Measurements from ENCODE around the gene ASTN2. TPM values are rescaled to one million over a fixed set of nuclear protein-coding genes. Genes with fewer than 3 reads are reported as not detected.

The ASTN2 gene
- total RNA-seq, 6 experiments from 2014 or later = 0.91 to 3.1 (median 2.5) TPM

GRCh38 chr9:117081641-117082317 is 333.1 kb downstream of the ASTN2 start:
- no peak for DNase-seq

DNA sequence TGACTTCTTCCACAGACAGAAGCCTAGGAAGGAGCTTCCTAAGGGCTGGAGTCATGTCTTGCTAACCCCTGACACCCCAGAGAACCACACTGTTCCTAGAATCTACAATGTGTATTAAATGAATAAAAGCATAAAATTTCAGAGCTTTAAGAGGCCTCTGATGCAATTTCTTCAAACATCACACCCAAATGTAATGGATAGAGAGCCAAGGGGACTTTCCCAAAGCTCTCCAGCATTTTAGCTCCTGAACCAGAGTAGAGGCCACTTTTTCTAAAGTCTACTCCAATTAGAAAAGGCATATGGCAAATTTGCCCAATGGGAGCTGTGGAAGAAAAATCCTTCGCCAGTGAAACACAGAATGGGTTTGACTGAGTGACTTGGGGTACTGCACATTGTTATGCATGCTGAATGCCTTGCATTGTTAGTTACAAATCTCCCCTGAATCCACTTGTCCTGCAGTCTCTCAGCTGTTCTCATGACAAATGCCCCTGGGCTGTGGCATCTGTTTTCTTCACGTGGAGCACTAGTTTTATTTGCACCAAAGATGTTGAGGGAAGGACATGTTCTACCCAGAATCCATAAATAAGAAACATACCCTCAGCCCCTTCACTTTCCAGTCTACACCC is 334.0 kb downstream of the ASTN2 start:
- 40% methylated on average over 2 of the region's 2 CpGs for WGBS (ENCODE audit: insufficient coverage, low coverage, low lambda C conversion rate, missing lambda C conversion rate)
- Histone ChIP-seq H3K9me3 (no peaks in the 10 kb centered on the region), H3K4me1 (no peaks in the 10 kb centered on the region), H3K27me3 (no peaks in the 10 kb centered on the region), H3K4me3 (no peak overlapping the region), H3K27ac (no peak overlapping the region), H3K36me3 (no peaks in the 10 kb centered on the region)
- intact Hi-C loops (cut with DNase I) = no loop called here
- TF ChIP-seq, protein P1, sequence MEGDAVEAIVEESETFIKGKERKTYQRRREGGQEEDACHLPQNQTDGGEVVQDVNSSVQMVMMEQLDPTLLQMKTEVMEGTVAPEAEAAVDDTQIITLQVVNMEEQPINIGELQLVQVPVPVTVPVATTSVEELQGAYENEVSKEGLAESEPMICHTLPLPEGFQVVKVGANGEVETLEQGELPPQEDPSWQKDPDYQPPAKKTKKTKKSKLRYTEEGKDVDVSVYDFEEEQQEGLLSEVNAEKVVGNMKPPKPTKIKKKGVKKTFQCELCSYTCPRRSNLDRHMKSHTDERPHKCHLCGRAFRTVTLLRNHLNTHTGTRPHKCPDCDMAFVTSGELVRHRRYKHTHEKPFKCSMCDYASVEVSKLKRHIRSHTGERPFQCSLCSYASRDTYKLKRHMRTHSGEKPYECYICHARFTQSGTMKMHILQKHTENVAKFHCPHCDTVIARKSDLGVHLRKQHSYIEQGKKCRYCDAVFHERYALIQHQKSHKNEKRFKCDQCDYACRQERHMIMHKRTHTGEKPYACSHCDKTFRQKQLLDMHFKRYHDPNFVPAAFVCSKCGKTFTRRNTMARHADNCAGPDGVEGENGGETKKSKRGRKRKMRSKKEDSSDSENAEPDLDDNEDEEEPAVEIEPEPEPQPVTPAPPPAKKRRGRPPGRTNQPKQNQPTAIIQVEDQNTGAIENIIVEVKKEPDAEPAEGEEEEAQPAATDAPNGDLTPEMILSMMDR (IDR thresholded peaks at IDR 0.05) = no peak
- TF ChIP-seq POLR2A (IDR thresholded peaks at IDR 0.05) = no peak
- no peak for ATAC-seq
- DNase-seq = no peak

More at GRCh38 chr9:117081641-117082317, 333.1 kb downstream of the ASTN2 start:
- TF ChIP-seq, protein P1 (IDR thresholded peaks at IDR 0.05) = no peak
- no peak for TF ChIP-seq POLR2A (IDR thresholded peaks at IDR 0.05)
- H3K36me3 ChIP-seq = no peaks in the 10 kb centered on the region
- WGBS (ENCODE audit: insufficient coverage, low coverage, low lambda C conversion rate, missing lambda C conversion rate) = 8% methylated on average over 4 of the region's 5 CpGs
- intact Hi-C loops (cut with DNase I) = no loop called here
- no peak overlapping the region for H3K27ac ChIP-seq
- no peak for ATAC-seq
- H3K4me1 ChIP-seq = no peaks in the 10 kb centered on the region
- no peaks in the 10 kb centered on the region for H3K9me3 ChIP-seq
- H3K4me3 ChIP-seq = no peak overlapping the region
- H3K27me3 ChIP-seq = no peaks in the 10 kb centered on the region

DNA sequence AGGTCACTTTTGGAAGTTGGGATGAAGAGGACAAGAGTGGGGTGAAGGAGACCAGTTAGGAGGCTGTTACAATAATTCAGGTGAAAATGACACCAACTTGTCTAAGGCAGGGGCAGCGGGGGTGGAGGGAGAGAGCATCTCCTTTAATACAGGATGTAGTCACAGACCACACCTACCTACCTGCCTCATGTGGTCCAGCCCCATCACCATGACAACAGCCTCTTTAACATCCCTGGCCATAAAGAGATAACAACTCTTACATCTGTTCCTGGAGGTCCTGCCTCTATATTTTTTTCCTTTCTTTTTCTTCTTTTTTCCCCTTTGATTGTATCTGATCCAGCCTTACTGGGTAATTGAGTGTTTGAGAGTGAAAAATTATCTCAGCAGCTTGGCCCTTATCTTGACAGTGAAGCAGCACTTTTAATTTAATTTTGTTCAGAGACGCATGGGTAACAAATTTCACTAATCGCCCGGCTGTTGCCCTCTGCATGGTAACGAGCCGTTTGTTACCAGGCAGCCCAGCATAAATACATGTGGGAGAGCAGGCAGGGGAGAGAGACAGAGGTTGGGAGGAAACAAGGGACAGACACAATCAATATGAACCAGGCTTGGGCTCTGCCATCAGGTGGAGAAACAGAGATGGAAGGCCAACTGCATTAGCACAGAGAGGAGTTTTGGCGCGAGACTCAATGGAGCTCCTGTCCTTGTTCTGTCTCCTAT is 338.1 kb downstream of the ASTN2 start:
- Histone ChIP-seq H3K4me1 (no peaks in the 10 kb centered on the region), H3K9me3 (no peaks in the 10 kb centered on the region), H3K27ac (no peak overlapping the region), H3K36me3 (no peaks in the 10 kb centered on the region), H3K4me3 (no peak overlapping the region), H3K27me3 (no peaks in the 10 kb centered on the region)
- intact Hi-C loops (cut with DNase I) = no loop called here
- DNase-seq (no peak), ATAC-seq (no peak)
- 51% methylated on average over 7 of the region's 8 CpGs for WGBS (ENCODE audit: insufficient coverage, low coverage, low lambda C conversion rate, missing lambda C conversion rate)
- TF ChIP-seq, protein P1 (IDR thresholded peaks at IDR 0.05) = no peak
- no peak for TF ChIP-seq POLR2A (IDR thresholded peaks at IDR 0.05)

DNA sequence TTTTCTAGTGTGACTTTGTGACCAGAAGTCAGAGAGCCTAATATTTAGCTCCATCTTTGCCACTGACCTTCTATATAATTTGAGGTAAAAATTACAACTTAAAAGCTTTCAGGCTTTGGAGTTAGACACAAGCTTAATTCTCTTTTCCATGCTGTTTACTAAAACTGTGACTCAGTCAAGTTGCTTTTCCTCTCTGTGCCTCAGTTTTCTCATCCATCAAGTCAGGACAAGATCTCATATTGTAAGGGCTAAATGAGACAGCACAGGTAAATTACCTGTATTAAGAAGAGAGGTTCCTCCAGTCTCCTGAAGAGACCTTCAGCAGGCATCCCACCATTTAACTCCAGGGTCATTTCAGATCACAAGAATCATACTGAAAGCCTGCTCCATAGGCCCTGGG is 339.2 kb downstream of the ASTN2 start:
- no peak for DNase-seq
- Histone ChIP-seq H3K27me3 (no peaks in the 10 kb centered on the region), H3K36me3 (no peaks in the 10 kb centered on the region), H3K27ac (no peak overlapping the region), H3K9me3 (no peaks in the 10 kb centered on the region), H3K4me3 (no peak overlapping the region), H3K4me1 (no peaks in the 10 kb centered on the region)
- intact Hi-C loops (cut with DNase I) = no loop called here
- no peak for ATAC-seq
- TF ChIP-seq, protein P1 (IDR thresholded peaks at IDR 0.05) = no peak
- TF ChIP-seq POLR2A (IDR thresholded peaks at IDR 0.05) = no peak

Measured in right lobe of liver (tissue), 6 donors.